Measurements from ENCODE around the gene CALHM4.

CALHM4 gene

DNA sequence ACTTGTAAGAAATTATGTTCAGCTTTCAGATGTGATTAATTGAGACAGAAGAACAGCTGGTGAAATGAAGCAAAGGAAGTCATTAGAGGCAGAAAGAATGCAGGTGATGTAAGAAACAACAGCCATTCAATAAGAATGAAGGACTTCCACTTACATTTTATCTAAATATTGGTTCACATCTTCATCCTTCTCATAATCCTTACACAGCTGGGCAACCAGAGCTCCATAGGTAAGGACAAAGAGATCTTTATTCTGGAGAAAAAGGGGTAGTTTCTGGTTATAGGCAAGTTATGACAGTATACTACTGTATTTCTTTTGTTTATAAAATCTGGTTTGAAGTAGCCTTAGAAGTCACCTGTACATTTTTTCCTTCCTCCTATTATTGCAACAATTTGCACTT, 10.4 kb upstream of the CALHM4 start:
- TF ChIP-seq, protein P1, sequence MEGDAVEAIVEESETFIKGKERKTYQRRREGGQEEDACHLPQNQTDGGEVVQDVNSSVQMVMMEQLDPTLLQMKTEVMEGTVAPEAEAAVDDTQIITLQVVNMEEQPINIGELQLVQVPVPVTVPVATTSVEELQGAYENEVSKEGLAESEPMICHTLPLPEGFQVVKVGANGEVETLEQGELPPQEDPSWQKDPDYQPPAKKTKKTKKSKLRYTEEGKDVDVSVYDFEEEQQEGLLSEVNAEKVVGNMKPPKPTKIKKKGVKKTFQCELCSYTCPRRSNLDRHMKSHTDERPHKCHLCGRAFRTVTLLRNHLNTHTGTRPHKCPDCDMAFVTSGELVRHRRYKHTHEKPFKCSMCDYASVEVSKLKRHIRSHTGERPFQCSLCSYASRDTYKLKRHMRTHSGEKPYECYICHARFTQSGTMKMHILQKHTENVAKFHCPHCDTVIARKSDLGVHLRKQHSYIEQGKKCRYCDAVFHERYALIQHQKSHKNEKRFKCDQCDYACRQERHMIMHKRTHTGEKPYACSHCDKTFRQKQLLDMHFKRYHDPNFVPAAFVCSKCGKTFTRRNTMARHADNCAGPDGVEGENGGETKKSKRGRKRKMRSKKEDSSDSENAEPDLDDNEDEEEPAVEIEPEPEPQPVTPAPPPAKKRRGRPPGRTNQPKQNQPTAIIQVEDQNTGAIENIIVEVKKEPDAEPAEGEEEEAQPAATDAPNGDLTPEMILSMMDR (IDR thresholded peaks at IDR 0.05): no peak

DNA sequence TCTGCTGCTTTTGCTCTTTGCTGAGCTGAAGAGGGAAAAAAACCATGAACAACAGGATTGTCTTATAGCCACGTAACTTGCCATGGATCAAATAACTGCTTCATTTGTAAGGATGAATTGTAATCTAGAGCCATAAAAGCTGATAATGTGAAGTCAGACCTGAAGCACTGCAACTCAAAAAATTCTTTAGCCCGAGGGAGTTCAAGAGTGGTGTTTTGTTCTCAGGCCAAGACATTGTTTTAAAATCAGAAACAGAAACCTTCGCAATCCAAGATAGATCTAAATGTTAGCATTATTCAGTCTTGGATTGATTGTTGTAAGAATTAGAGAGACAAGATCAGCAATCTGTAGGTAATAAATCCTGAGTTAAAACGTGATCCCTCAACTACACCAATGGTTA, 7.9 kb upstream of the CALHM4 start, which contains the start of gene TRAPPC3L:
Gene TRAPPC3L, minus strand, starts transcription at position 34 of the 400 bp plus-strand sequence. CDS start 170 bp downstream, outside the sequence.
- TF ChIP-seq, protein P1 (IDR thresholded peaks at IDR 0.05): no peak

DNA sequence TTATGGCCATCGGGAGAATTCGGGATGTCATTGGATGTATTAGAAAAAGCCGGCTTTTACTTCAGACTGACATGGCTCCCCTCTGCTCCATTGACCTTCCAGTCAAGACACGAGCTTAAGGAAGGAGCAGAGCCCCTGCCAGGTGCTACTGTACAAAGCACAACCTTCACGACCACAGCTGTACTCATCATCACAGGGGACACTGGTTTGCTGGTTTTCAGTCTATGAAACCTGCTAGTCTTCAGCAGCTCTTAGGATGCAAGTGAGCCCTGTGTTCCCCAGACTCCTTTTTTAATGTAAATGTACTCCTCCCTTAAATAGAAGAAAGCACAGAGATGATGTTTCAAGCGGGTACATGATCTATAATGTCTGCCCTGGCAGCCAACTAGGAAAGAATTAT, 6.2 kb upstream of the CALHM4 start:
- TF ChIP-seq, protein P1 (IDR thresholded peaks at IDR 0.05): no peak

DNA sequence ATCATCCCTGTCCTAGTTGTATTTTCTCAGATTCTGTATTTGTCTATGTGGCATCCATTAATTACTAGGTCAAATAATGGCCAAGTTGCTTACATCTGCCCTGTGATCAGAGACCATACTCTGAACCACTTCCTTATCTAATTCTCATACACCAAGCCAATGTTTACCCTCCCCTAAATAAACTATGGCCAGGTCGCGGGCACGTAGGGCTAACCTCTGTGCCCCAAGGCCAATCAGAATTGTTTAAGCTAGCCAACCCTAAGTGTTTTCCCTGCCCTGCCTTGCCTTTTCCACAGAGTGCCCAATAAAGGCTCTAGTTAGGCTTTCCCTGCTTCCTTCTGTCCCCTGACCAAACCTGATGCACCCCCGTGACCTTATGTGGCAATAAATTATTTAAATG, 2.8 kb upstream of the CALHM4 start:
- TF ChIP-seq, protein P1 (IDR thresholded peaks at IDR 0.05): no peak

DNA sequence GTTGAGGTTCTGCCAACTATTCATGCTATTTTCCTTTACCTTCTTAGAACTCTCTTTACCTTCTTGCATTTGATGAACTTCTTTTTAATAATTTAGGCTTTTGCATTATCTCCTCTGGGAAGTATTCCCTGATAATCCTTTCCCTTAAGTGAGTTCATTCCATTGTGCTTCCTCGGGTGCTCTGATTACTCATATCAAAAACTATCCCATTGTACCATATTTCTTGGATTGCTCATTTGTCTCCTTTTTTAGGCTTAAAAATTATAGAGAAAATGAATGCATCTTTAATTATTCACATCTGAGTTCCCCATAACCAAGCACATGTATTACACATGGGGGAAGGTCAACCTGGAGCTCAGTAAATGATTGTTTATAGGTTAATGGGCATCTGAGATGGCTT, 2.5 kb downstream of the CALHM4 start:
- TF ChIP-seq, protein P1 (IDR thresholded peaks at IDR 0.05): no peak

DNA sequence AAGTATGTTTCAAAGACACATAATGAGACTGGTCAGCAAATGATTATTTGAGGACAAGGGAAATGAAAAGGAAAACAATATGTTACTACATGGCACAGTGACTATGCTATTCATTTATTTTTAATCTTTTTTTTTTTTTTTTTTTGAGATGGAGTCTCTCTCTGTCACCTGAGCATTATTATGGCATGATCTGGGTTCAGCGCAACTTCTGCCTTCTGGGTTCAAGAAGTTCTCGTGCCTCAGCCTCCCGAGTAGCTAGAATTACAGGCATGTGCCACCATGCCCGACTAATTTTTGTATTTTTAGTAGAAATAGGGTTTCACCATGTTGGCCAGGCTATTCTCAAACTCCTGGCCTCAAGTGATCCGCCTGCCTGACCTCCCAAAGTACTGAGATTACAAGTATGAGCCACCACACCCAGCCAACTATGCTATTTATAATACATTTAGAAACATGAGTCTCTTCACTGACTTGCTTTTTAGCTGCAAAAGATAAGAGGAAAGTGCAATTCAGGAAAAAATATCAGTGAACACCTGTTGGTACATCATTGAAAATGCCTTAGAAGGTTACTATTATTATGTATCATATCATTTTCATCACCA, 3.4 kb downstream of the CALHM4 start:
- TF ChIP-seq, protein P1 (IDR thresholded peaks at IDR 0.05): no peak

DNA sequence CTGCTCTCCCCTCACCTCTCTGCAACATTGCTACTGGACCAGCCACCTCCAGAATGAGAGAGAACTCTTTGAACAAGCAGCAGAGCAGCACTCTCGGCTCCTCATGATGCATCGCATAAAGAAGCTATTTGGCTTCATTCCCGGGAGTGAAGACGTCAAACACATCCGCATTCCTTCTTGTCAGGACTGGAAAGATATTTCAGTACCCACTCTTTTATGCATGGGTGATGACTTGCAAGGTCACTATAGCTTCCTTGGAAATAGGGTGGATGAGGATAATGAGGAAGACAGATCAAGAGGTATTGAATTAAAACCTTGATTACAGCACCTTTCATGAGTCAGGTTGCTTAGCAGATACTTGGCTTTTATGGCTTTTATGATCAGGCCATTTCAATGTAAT, 4.3 kb downstream of the CALHM4 start:
- TF ChIP-seq, protein P1 (IDR thresholded peaks at IDR 0.05): no peak

DNA sequence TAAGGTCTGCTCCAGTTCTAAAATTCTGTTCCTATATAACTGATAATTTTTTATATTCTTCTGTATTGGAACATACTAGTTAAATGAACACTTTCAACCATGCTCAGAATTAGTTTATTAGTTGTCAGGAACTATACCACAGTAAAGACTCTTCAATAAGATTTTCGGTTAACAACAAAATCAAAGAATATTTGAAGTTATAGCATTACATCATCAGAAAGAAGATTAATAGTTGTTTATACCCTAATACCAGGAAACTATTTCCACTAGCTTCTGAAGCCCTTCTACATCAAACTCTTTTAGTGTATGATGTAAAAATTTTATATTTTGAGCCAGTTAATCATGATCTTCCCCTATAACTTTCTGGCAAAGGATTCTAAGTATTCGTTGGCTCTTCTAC, 6.6 kb downstream of the CALHM4 start:
- TF ChIP-seq, protein P1 (IDR thresholded peaks at IDR 0.05): no peak
